Inferior parietal cortex (tissue), 1 donor: ENCODE results near the gene PSME2.
"Not testable (repeated sequence)": the region's sequence is repeated elsewhere in the genome, so short reads cannot be mapped to it uniquely, and the experiment has no call there.

Source experiments
- DNase-seq: peaks from one replicate; pipeline ENCODE4 v3.0.0-alpha.2; 2016; ENCODE audit errors: extremely low spot score

Gene PSME2

GRCh38 chr14:24114532-24115421, 31.6 kb downstream of the PSME2 start, which contains the start of the genes DCAF11 and NRL:
Gene DCAF11 (plus strand): TSS chr14:24114777. CDS start chr14:24115595, 818 bp downstream.
Gene NRL (minus strand): TSS chr14:24114949. CDS start chr14:24082848, 32,101 bp downstream.
- DNase-seq, result peak; percentile 98

GRCh38 chr14:24113801-24114531, 32.4 kb downstream of the PSME2 start:
- DNase-seq, result peak; percentile 89

GRCh38 chr14:24113379-24113800, 33.0 kb downstream of the PSME2 start:
- DNase-seq, result no peak

DNA sequence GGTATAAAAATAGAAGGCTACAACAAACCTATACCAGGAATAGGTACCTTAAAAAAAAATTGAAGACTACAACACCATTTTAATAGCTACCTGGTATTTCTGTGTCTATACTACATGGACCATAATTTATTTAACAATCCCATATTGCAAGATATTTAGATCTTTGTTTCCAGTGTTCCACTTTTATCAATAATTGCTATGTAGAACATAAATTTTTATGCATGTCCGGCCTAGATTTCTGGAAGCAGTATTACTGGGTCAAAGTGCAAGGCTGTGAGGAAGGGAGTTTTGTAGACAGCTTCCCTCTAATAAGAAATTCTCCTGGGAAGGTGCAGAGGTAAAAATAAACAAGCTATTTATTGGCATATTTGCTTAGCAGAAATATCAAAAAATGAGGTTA, 35.9 kb downstream of the PSME2 start:
- no peak for DNase-seq

GRCh38 chr14:24110060-24110459, 36.4 kb downstream of the PSME2 start:
- no peak for DNase-seq

GRCh38 chr14:24108336-24108874, 38.0 kb downstream of the PSME2 start:
- no peak for DNase-seq

DNA sequence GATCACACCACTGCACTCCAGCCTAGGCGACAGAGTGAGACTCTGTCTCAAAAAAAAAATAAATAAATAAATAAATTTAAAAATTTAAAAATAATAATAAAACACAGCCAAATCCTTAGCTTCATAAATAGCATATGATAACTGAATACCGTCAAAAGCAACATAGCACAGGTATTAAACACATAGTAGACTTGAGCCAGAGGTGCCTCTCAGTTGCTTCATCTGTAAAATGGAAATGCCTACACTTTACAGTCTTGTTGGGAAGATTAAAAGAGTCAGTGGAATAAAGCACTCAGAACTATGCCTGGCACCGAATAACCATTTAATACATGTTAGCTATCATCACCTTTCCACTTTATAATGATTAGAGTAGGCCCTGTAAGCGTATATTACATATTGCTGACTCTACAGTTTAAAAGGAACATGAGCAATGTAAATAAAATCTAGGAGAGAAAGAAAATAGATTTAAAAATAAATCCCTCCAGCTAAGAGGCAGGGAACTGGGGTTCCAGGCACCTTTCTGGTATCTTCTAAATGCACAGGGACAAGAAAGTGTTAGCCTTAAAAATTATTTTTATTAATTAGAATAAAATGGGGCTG, 39.6 kb downstream of the PSME2 start:
- no peak for DNase-seq

- not testable (repeated sequence) for DNase-seq
Observed at GRCh38 chr14:24105609-24106239, 40.7 kb downstream of the PSME2 start.

DNA sequence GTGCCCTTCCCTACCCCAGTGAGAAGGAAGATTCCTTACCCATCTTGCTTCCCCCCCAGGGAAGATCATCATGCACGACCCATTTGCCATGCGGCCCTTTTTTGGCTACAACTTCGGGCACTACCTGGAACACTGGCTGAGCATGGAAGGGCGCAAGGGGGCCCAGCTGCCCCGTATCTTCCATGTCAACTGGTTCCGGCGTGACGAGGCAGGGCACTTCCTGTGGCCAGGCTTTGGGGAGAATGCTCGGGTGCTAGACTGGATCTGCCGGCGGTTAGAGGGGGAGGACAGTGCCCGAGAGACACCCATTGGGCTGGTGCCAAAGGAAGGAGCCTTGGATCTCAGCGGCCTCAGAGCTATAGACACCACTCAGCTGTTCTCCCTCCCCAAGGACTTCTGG, 43.0 kb downstream of the PSME2 start:
- DNase-seq, result no peak

GRCh38 chr14:24102357-24103048, 43.9 kb downstream of the PSME2 start:
- no peak for DNase-seq

- DNase-seq, result no peak
Observed at GRCh38 chr14:24100982-24101494, 45.4 kb downstream of the PSME2 start.

GRCh38 chr14:24100197-24100981, 46.0 kb downstream of the PSME2 start:
- no peak for DNase-seq

DNA sequence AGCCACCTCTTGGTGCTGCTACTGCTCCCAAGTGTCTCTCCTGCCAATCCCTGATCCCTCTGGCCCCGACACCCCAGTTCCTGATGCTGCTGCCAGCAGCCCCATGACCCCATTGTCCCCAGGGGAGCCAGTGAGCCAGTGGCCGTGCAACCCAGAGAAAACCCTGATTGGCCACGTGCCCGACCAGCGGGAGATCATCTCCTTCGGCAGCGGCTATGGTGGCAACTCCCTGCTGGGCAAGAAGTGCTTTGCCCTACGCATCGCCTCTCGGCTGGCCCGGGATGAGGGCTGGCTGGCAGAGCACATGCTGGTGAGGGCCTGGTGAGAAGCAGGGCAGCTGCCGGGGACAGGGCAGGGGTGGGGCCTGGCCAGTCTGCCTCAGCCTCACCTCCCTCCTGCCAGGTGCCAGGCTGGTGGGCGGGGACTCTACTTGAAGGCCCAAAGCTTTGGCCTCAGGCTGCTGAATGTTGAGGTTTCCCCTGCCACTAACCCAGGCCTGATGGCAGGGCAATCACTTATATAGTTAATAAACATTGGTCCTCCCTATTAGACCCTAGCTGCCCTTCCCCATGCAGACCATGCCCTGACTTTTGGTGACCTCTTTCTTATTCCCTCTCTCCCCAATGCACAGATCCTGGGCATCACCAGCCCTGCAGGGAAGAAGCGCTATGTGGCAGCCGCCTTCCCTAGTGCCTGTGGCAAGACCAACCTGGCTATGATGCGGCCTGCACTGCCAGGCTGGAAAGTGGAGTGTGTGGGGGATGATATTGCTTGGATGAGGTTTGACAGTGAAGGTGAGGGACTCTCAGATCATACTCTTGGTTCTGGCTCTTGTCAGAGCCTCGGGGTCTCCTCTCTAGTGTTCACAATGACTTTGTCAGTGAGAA, 47.2 kb downstream of the PSME2 start:
- DNase-seq, result no peak

DNA sequence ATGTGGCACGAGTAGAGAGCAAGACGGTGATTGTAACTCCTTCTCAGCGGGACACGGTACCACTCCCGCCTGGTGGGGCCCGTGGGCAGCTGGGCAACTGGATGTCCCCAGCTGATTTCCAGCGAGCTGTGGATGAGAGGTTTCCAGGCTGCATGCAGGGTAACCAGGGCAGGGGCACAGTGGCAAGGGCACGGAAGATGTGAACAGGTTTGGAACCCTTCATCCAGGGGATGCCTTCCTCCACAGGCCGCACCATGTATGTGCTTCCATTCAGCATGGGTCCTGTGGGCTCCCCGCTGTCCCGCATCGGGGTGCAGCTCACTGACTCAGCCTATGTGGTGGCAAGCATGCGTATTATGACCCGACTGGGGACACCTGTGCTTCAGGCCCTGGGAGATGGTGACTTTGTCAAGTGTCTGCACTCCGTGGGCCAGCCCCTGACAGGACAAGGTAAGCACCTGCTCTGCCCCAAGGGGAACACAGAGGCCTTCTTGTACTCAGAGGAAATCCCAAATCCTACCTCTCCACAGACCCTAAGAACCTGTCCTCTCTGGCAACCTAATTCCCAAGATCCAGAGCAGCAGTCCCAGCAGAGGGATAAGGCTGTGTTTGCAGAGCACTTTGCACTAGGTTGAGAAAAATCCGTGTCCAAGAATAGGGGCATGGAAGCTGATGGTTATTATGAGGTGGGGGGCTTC, 48.0 kb downstream of the PSME2 start:
- no peak for DNase-seq

- no peak for DNase-seq
Observed at GRCh38 chr14:24096545-24097181, 49.7 kb downstream of the PSME2 start.

GRCh38 chr14:24095271-24096068, 50.9 kb downstream of the PSME2 start:
- no peak for DNase-seq

DNA sequence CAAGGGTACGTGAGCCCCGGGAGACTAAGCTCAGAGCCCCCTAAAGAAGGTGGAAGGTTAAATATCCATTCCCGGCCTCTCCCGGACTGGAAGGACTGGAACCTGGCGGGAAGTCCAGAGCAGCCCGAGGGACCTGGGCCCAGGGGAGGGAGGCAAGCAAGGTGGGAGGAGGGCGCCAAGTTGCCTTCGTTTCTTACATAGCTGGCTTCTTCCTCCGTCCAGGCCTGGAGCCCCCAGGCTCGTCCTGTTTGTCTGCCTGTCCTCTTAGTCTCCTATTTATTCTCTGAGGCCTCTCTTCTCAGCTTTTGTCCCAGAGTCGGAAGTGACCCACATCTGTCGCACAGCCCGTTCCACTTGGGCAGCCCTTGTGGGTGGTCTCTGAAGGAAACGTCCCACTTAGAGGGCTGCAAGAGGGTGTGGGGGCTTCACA, 51.6 kb downstream of the PSME2 start:
- no peak for DNase-seq
